Measurements from ENCODE around the gene SLC35F1. TPM values are rescaled to one million over a fixed set of nuclear protein-coding genes. Genes with fewer than 3 reads are reported as not detected.

The SLC35F1 gene
- total RNA-seq, 3 donors from 2014 or later, result 0.23 to 6.1 (median 0.29) TPM

- no peak for DNase-seq
Observed at GRCh38 chr6:118042855-118043254, 135.8 kb downstream of the SLC35F1 start.

GRCh38 chr6:118044275-118044674 is 137.2 kb downstream of the SLC35F1 start:
- no peak overlapping the region for H3K4me3 ChIP-seq
- no peak for TF ChIP-seq CTCF (IDR thresholded peaks at IDR 0.05)
- intact Hi-C loops (cut with DNase I, micrococcal nuclease), result no loop called here
- ATAC-seq (no peak), DNase-seq (no peak)
- H3K9me3 ChIP-seq, result no peaks in the 10 kb centered on the region
- no peaks in the 10 kb centered on the region for H3K4me1 ChIP-seq (ENCODE audit: low read depth)
- H3K36me3 ChIP-seq (ENCODE audit: low read depth), result no peaks in the 10 kb centered on the region

More at GRCh38 chr6:118042855-118043254, 135.8 kb downstream of the SLC35F1 start:
- Histone ChIP-seq H3K9me3 (no peaks in the 10 kb centered on the region), H3K4me1 (ENCODE audit: low read depth) (no peaks in the 10 kb centered on the region), H3K36me3 (ENCODE audit: low read depth) (no peaks in the 10 kb centered on the region), H3K4me3 (no peak overlapping the region)
- intact Hi-C loops (cut with DNase I, micrococcal nuclease), result no loop called here
- no peak for TF ChIP-seq CTCF (IDR thresholded peaks at IDR 0.05)
- no peak for ATAC-seq

GRCh38 chr6:118054082-118054481 is 147.0 kb downstream of the SLC35F1 start:
- no peaks in the 10 kb centered on the region for H3K4me1 ChIP-seq (ENCODE audit: low read depth)
- H3K36me3 ChIP-seq (ENCODE audit: low read depth), result no peaks in the 10 kb centered on the region
- no peak overlapping the region for H3K4me3 ChIP-seq
- no peaks in the 10 kb centered on the region for H3K9me3 ChIP-seq
- ATAC-seq, result no peak
- no peak for DNase-seq
- intact Hi-C loops (cut with DNase I, micrococcal nuclease), result no loop called here
- TF ChIP-seq CTCF (IDR thresholded peaks at IDR 0.05), result no peak

GRCh38 chr6:118061666-118062065 is 154.6 kb downstream of the SLC35F1 start:
- Histone ChIP-seq H3K4me3 (no peak overlapping the region), H3K36me3 (ENCODE audit: low read depth) (no peaks in the 10 kb centered on the region), H3K9me3 (no peaks in the 10 kb centered on the region), H3K4me1 (ENCODE audit: low read depth) (no peaks in the 10 kb centered on the region)
- no peak for TF ChIP-seq CTCF (IDR thresholded peaks at IDR 0.05)
- no peak for DNase-seq
- ATAC-seq, result no peak
- intact Hi-C loops (cut with DNase I, micrococcal nuclease), result no loop called here

- no peaks in the 10 kb centered on the region for H3K4me1 ChIP-seq (ENCODE audit: low read depth)
- ATAC-seq (no peak), DNase-seq (no peak)
- no peak for TF ChIP-seq CTCF (IDR thresholded peaks at IDR 0.05)
- intact Hi-C loops (cut with DNase I, micrococcal nuclease), result no loop called here
- no peaks in the 10 kb centered on the region for H3K36me3 ChIP-seq (ENCODE audit: low read depth)
- H3K4me3 ChIP-seq, result no peak overlapping the region
- no peaks in the 10 kb centered on the region for H3K9me3 ChIP-seq
Observed at GRCh38 chr6:118080547-118080946, 173.5 kb downstream of the SLC35F1 start.

- TF ChIP-seq CTCF (IDR thresholded peaks at IDR 0.05), result no peak
- H3K36me3 ChIP-seq (ENCODE audit: low read depth), result no peaks in the 10 kb centered on the region
- intact Hi-C loops (cut with DNase I, micrococcal nuclease), result no loop called here
- no peak overlapping the region for H3K4me3 ChIP-seq
- DNase-seq, result no peak
- no peaks in the 10 kb centered on the region for H3K9me3 ChIP-seq
- ATAC-seq, result no peak
- no peaks in the 10 kb centered on the region for H3K4me1 ChIP-seq (ENCODE audit: low read depth)
Observed at GRCh38 chr6:118083711-118084110, 176.6 kb downstream of the SLC35F1 start.
